Colonic mucosa (tissue), 4 donors: ENCODE measurements around the gene JPT2. TPM values are rescaled to one million over a fixed set of nuclear protein-coding genes. Genes with fewer than 3 reads are reported as not detected.

ENCODE experiments used
- DNase-seq: peaks from one replicate; pipeline ENCODE4 v3.0.0-alpha.2; 2020
- H3K27ac ChIP-seq: fragments of 200-600 bp; one replicate; pipeline ENCODE4 v1.8.0; 2021
- H3K27me3 ChIP-seq: fragments of 200-600 bp; one replicate; pipeline ENCODE4 v1.8.0; 2021
- H3K36me3 ChIP-seq: fragments of 200-600 bp; one replicate; pipeline ENCODE4 v1.8.0; 2021
- H3K4me1 ChIP-seq: fragments of 200-600 bp; one replicate; pipeline ENCODE4 v1.8.0; 2021; ENCODE audit warnings: mild to moderate bottlenecking
- H3K4me3 ChIP-seq: fragments of 200-600 bp; one replicate; pipeline ENCODE4 v1.8.0; 2021
- H3K9ac ChIP-seq, 2 donors: one replicate each; pipeline ENCODE4 v1.7.0; 2013; ENCODE audit warnings: control low read depth in 2 of 2, low read depth in 2 of 2, low read length in 2 of 2
- H3K9me3 ChIP-seq: fragments of 200-600 bp; one replicate; pipeline ENCODE4 v1.8.0; 2021
- intact Hi-C: fragments of 100-400 bp; cut with DNase I; formaldehyde crosslinking; loops from one replicate; pipeline ENCODE4 v1.14.1; 2022
- total RNA-seq, 2 donors: library from RNA; stranded (reverse); fragmentation: NEBNext Ultra II Directional in 1 of 2; extraction: Animal tissue kit (Norgen Biotek cat#: 25700) in 1 of 2; gene quantifications; one replicate each; pipeline ENCODE4 v1.2.1, GENCODE V29; 2021
- TF ChIP-seq, protein P1 (sequence below): fragments of 200-600 bp; IDR thresholded peaks from one replicate; pipeline ENCODE4 v1.8.0; 2022; ENCODE audit warnings: antibody characterized with exemption, mild to moderate bottlenecking
- donor health status: healthy.
- donor health status: DM: no; HTN: no; CAD: no.
- donor health status: DM: no; HTN: no; CAD: no.

Gene JPT2
- total RNA-seq, 2 donors from 2014 or later = 53.5 to 123 TPM

DNA sequence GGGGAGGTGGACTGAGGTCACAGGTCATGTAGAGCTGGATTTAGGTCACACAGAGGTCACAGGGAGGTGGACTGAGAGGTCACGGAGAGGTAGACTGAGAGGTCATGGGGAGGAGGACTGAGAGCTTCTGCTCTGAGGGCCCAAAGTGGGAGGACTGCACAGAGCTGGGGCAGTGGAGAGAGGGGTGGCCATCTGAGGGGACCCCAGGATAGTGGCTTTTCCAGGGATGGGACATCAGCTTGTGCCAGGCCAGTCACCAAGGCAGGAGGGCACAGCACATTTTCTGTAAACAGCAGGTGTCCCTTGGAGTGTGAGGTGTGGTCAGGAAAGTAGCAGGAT lies 26.1 kb upstream of the JPT2 start:
- intact Hi-C loops = no loop called here
- no peak for DNase-seq
- peaks cover 10% of the 10 kb centered on the region for H3K36me3 ChIP-seq
- no peaks in the 10 kb centered on the region for H3K27me3 ChIP-seq
- no peaks in the 10 kb centered on the region for H3K4me1 ChIP-seq
- no peaks in the 10 kb centered on the region for H3K9me3 ChIP-seq
- TF ChIP-seq, protein P1, sequence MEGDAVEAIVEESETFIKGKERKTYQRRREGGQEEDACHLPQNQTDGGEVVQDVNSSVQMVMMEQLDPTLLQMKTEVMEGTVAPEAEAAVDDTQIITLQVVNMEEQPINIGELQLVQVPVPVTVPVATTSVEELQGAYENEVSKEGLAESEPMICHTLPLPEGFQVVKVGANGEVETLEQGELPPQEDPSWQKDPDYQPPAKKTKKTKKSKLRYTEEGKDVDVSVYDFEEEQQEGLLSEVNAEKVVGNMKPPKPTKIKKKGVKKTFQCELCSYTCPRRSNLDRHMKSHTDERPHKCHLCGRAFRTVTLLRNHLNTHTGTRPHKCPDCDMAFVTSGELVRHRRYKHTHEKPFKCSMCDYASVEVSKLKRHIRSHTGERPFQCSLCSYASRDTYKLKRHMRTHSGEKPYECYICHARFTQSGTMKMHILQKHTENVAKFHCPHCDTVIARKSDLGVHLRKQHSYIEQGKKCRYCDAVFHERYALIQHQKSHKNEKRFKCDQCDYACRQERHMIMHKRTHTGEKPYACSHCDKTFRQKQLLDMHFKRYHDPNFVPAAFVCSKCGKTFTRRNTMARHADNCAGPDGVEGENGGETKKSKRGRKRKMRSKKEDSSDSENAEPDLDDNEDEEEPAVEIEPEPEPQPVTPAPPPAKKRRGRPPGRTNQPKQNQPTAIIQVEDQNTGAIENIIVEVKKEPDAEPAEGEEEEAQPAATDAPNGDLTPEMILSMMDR = no peak
- H3K27ac ChIP-seq = no peak overlapping the region
- no peak overlapping the region for H3K9ac ChIP-seq
- H3K4me3 ChIP-seq = no peak overlapping the region

DNA sequence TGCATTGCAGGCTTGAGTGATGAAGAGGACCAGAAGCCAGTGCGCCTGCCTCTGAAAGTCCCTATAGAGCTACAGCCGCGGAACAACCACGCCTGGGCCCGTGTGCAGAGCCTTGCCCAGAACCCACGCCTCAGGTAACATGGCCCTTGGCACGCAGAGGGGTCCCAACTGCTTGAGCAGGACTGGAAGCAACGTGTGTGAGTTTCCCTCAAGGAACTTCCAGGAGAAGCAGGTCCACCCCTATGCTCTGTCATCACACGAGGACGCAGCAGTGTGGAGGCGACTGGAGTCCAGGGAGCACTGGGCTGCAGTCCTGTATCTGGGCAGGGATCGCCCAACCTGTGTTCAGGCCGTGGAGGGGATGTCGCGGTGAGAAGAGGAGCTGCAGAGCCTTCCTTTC lies 25.1 kb upstream of the JPT2 start:
- Histone ChIP-seq H3K9me3 (no peaks in the 10 kb centered on the region), H3K36me3 (peaks cover 10% of the 10 kb centered on the region), H3K9ac (no peak overlapping the region), H3K4me1 (no peaks in the 10 kb centered on the region), H3K27ac (no peak overlapping the region), H3K27me3 (no peaks in the 10 kb centered on the region), H3K4me3 (no peak overlapping the region)
- TF ChIP-seq, protein P1 = no peak
- no peak for DNase-seq
- intact Hi-C loops = no loop called here

DNA sequence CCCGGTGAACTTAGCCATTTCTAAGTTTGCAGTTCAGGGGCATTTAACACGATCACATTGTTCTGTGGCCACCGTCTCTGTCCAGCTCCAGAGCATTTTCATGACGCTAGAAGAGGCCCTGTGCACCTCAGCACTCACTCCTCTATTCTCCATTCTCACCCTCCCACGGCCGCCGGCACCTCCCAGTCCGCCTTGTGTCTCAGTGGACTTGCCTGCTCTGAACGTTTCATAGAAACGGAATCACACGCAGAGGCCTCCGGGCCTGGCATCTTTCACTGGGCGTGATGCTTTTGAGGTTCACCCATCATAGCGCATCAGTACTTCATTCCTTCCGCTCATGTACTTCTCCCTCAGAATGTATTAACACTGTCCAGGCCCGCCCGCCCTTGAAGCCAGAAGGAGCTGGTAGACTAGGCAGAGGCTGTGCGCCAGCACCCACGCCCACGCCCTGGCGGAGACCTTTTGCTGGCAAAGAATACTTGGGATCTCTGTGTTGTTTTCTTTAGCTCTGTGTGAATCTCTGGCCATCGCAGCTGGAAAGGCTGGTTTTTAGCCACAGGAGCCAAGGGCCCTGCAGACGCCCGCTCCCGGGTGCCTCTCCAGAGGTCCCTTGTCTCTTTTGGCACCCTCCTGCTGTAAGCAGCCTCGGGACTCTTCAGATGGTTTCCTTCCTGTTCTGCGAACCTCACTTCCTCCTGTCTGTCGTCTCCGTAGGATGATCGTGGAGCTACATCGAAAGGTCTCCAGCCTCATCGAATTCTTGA lies 23.4 kb upstream of the JPT2 start:
- no peak overlapping the region for H3K9ac ChIP-seq
- intact Hi-C loops = no loop called here
- H3K27me3 ChIP-seq = no peaks in the 10 kb centered on the region
- no peak for DNase-seq
- H3K27ac ChIP-seq = no peak overlapping the region
- no peaks in the 10 kb centered on the region for H3K9me3 ChIP-seq
- no peak overlapping the region for H3K4me3 ChIP-seq
- TF ChIP-seq, protein P1 = no peak
- H3K36me3 ChIP-seq = peaks cover 10% of the 10 kb centered on the region
- H3K4me1 ChIP-seq = no peaks in the 10 kb centered on the region

DNA sequence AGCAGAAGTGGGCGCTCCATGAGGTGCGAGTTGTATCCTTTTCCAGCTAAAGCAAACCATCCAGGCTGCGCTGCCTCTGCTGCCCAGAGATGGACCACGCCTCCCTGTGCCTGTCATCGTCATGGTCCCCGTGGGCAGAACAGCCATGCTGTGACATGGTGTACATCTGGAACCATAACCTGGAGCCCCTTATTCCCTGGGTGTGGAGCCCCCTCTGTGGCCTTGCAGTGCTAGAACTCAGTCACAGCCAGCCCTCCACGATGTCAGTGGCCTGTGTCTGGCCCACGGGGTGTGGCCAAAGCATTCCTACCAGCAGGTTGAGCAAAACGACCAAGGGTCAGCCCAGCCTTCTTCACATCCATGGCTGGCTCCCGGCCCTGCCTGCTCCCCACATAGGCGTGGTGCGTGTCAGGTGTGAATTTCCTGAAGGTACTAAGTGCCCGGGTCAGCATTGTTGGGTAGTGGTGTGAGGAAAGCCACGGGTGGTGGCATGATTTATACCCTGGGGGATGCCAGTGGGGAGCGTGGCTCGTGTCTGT lies 22.7 kb upstream of the JPT2 start:
- H3K9ac ChIP-seq = no peak overlapping the region

DNA sequence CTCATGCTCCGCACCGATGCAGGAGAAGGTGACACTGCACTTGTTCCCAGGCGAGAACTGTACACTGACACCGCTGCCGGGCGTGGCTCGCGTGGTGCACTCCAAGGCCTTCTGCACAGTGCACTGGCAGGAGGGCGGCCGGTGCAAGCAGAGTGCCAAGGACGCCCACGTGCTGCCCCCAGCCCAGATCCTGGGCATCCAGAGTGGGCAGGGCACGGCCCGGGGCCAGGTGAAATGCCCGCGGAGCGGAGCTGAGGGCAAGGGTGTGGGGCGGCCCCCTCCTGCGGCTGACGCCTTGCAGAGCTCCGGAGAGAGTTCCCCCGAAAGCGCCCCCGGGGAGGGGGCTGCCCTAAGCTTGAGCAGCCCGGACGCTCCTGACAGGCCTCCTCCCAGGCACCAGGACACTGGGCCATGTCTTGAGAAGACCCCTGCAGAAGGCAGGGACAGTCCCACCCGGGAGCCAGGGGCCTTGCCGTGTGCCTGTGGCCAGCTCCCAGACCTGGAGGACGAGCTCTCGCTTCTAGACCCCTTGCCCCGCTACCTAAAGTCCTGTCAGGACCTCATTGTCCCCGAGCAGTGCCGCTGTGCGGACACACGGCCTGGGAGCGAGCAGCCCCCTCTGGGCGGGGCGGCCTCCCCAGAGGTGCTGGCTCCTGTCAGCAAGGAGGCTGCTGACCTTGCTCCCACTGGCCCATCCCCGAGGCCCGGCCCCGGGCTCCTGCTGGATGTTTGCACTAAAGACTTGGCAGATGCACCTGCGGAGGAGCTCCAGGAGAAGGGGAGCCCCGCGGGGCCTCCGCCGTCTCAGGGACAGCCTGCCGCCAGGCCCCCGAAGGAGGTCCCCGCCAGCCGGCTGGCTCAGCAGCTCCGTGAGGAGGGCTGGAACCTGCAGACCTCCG lies 21.9 kb upstream of the JPT2 start:
- Histone ChIP-seq H3K27ac (no peak overlapping the region), H3K4me3 (no peak overlapping the region), H3K9ac (no peak overlapping the region), H3K4me1 (no peaks in the 10 kb centered on the region), H3K9me3 (no peaks in the 10 kb centered on the region), H3K27me3 (no peaks in the 10 kb centered on the region), H3K36me3 (peaks cover 10% of the 10 kb centered on the region)
- TF ChIP-seq, protein P1 = no peak
- intact Hi-C loops = no loop called here
- no peak for DNase-seq

More for the DNA sequence above, 22.7 kb upstream of the JPT2 start:
- Histone ChIP-seq H3K27me3 (no peaks in the 10 kb centered on the region), H3K27ac (no peak overlapping the region), H3K36me3 (peaks cover 10% of the 10 kb centered on the region), H3K9me3 (no peaks in the 10 kb centered on the region), H3K4me1 (no peaks in the 10 kb centered on the region), H3K4me3 (no peak overlapping the region)
- TF ChIP-seq, protein P1 = no peak
- intact Hi-C loops = no loop called here
- DNase-seq = no peak
